Fibroblast of skin of right quadriceps (primary cell): ENCODE data around the gene TRAPPC2.

Experiments
- DNase-seq: peaks from one replicate; pipeline ENCODE4 v3.0.0-alpha.2; 2013

The TRAPPC2 gene

DNA sequence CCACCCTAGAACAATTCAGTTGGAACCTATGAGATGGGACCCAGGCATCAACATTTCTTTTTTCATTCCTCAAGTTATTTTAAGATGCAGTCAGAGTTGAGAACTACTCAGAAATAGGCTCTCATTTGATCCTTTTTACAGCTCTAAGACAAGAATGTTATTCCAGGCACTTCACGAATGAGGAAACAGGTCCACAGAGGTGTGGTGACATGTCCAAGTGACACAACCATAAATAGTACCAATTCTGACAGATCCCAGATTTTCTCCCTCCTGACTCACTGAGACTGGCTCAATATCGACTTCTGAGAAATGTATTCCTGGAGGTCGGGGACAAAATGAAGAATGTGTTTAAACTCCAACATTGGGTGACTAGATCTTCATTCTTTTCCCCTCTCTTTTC lies 70.4 kb downstream of the TRAPPC2 start:
- DNase-seq, result no peak

DNA sequence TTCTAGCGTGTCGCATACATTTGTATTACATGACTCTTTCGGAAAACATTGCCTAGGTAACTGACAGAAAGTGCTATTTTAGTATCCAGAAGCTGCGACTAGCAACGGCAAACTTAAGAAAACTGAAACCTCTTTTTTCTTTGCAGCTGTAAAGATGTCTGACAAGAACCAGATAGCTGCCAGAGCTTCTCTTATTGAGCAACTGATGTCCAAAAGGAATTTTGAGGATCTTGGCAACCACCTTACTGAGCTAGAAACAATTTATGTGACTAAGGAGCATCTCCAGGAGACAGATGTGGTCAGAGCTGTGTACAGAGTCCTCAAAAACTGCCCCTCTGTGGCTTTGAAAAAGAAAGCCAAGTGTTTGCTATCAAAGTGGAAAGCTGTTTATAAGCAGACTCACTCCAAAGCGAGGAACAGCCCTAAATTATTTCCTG lies 72.0 kb downstream of the TRAPPC2 start:
- peak; percentile 78 for DNase-seq
